SK-N-SH treated with all-trans-retinoic acid at 6 μM for 48 hours (cell line): Measurements from ENCODE around the gene SGCA.

Experiments used
- ARNTL ChIP-seq: fragments of 450-650 bp; formaldehyde crosslinking; IDR thresholded peaks from 2 replicates; pipeline ENCODE4 v1.5.0; 2020; ENCODE audit warnings: low read depth, mild to moderate bottlenecking, moderate library complexity, borderline replicate concordance
- CSDC2 ChIP-seq: fragments of 250-450 bp; sonication (Bioruptor Pico); IDR thresholded peaks from 2 replicates; pipeline ENCODE4 v1.5.0; 2020; ENCODE audit warnings: mild to moderate bottlenecking, moderate library complexity
- ESRRG ChIP-seq: fragments of 250-450 bp; sonication (Bioruptor Pico); IDR thresholded peaks from 2 replicates; pipeline ENCODE4 v1.6.1; 2021; ENCODE audit warnings: mild to moderate bottlenecking
- OSR1 ChIP-seq: fragments of 250-450 bp; sonication (Bioruptor Pico); IDR thresholded peaks from 2 replicates; pipeline ENCODE4 v1.8.0; 2022; ENCODE audit warnings: moderate library complexity, mild to moderate bottlenecking, inconsistent platforms
- ZFP3 ChIP-seq: fragments of 250-450 bp; sonication (Bioruptor Pico); IDR thresholded peaks from 2 replicates; pipeline ENCODE4 v1.5.0; 2020; ENCODE audit warnings: mild to moderate bottlenecking, moderate library complexity
- ZNF70 ChIP-seq: fragments of 450-650 bp; formaldehyde crosslinking; IDR thresholded peaks from 2 replicates; pipeline ENCODE4 v1.5.0; 2020; ENCODE audit warnings: mild to moderate bottlenecking, moderate library complexity
- TF ChIP-seq, protein P1 (sequence below): fragments of 250-450 bp; sonication (Bioruptor Pico); IDR thresholded peaks from 2 replicates; pipeline ENCODE4 v1.5.1; 2020; ENCODE audit warnings: low read depth, mild to moderate bottlenecking, moderate library complexity
- TF ChIP-seq, protein P2 (sequence below): fragments of 250-450 bp; sonication (Bioruptor Pico); IDR thresholded peaks from 2 replicates; pipeline ENCODE4 v1.5.0; 2020; ENCODE audit warnings: mild to moderate bottlenecking, moderate library complexity

DNA sequence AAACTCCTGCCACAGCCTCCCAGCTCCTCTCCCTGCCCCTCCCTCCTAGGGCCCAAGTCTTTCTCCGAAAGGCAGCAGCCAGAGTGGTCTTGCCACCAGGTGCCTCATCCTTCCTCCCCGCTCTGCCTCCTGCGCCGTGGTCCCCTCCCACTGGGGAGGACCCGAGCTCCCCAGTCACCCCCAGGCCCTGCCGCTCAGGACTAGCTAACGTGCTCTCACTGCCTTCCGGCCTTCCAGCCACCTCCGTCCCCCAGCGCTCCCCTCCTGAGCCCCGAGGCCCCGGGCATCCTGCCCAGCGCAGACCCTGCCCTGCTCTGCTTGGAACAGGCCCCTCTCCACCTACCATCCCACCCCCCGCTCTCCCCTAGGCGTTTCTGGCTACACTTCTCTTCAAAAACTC, 55.0 kb downstream of the SGCA start:
- TF ChIP-seq ESRRG (CRISPR knock-in tag) (no peak), ZFP3 (CRISPR knock-in tag) (no peak), ARNTL (CRISPR knock-in tag) (no peak), CSDC2 (no peak), OSR1 (CRISPR knock-in tag) (no peak), ZNF70 (CRISPR knock-in tag) (no peak)
- TF ChIP-seq, protein P1, sequence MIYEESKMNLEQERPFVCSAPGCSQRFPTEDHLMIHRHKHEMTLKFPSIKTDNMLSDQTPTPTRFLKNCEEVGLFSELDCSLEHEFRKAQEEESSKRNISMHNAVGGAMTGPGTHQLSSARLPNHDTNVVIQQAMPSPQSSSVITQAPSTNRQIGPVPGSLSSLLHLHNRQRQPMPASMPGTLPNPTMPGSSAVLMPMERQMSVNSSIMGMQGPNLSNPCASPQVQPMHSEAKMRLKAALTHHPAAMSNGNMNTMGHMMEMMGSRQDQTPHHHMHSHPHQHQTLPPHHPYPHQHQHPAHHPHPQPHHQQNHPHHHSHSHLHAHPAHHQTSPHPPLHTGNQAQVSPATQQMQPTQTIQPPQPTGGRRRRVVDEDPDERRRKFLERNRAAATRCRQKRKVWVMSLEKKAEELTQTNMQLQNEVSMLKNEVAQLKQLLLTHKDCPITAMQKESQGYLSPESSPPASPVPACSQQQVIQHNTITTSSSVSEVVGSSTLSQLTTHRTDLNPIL, result no peak
- TF ChIP-seq, protein P2, sequence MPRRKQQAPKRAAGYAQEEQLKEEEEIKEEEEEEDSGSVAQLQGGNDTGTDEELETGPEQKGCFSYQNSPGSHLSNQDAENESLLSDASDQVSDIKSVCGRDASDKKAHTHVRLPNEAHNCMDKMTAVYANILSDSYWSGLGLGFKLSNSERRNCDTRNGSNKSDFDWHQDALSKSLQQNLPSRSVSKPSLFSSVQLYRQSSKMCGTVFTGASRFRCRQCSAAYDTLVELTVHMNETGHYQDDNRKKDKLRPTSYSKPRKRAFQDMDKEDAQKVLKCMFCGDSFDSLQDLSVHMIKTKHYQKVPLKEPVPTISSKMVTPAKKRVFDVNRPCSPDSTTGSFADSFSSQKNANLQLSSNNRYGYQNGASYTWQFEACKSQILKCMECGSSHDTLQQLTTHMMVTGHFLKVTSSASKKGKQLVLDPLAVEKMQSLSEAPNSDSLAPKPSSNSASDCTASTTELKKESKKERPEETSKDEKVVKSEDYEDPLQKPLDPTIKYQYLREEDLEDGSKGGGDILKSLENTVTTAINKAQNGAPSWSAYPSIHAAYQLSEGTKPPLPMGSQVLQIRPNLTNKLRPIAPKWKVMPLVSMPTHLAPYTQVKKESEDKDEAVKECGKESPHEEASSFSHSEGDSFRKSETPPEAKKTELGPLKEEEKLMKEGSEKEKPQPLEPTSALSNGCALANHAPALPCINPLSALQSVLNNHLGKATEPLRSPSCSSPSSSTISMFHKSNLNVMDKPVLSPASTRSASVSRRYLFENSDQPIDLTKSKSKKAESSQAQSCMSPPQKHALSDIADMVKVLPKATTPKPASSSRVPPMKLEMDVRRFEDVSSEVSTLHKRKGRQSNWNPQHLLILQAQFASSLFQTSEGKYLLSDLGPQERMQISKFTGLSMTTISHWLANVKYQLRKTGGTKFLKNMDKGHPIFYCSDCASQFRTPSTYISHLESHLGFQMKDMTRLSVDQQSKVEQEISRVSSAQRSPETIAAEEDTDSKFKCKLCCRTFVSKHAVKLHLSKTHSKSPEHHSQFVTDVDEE (CRISPR knock-in tag), result no peak
